NCI-H460 (cell line): ENCODE results near the gene UGT1A4. TPM values are rescaled to one million over a fixed set of nuclear protein-coding genes. Genes with fewer than 3 reads are reported as not detected.
"Not testable (repeated sequence)": the region's sequence is repeated elsewhere in the genome, so short reads cannot be mapped to it uniquely, and the experiment has no call there.

Experiments
- DNase-seq: peaks from one replicate; pipeline ENCODE4 v3.0.0-alpha.2; 2016; ENCODE audit warnings: low read depth; ENCODE audit errors: extremely low read depth
- total RNA-seq: library from RNA; depleted of rRNA; stranded (reverse); fragments of >200 nt; shearing (Covaris generic); gene quantifications from 2 replicates; pipeline ENCODE4 v1.2.3, GENCODE V29; 2014

UGT1A4 gene
- total RNA-seq, 1 experiment from 2014 or later: not detected

DNA sequence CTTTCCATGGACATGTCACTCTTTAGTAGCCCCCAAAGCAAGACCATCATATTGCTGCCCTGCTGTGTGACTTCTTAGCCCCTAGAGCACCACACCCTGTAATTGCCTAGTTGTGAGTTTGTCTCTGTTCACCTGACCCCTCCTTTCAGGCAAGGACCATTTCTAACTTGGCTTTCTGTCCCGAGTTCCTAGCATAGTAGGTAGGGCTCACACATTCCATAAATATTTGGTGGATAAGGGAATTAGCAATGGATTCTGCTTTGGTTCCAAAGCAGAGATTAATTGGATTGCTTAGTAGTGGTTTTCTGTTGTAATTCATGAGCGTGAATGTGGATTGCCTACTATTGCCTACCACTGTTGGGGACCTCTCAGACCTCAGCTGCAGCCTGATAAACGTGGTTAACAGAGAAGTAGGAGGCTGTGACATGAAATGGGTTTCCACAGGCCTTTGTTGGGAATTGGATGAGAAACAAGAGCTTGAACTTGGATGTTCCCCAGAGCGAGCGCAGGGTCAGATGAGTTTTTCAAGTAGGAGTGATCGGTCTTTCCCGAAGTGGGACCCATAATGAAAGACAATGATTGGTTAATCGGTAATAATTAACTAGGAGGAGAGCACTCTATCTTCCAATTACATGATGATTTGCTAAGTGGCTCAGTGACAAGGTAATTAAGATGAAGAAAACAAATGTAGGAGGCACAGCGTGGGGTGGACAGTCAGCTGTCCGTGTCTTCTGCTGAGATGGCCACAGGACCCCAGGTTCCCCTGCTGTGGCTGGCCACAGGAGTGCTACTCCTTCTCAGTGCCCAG lies 28.1 kb downstream of the UGT1A4 start:
- DNase-seq: no peak

- DNase-seq: no peak
Observed at GRCh38 chr2:233747283-233747544, 28.7 kb downstream of the UGT1A4 start.

DNA sequence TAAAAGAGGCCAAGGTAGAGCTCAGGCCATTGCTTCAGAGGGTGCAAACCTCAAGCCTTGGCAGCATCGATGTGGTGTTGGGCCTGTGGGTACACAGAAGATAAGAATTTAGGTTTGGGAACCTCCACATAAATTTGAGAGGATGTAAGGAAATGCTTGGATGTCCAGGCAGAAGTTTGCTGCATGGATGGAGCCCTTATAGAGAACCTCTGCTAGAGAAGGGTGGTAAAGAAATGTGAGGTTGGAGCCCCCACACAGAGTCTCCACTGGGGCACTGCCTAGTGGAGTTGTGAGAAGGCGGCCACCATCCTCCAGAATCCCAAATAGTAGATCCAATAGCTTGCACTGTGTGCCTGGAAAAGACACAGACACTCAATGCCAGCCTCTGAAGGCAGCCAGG lies 32.2 kb downstream of the UGT1A4 start:
- DNase-seq: not testable (repeated sequence)

DNA sequence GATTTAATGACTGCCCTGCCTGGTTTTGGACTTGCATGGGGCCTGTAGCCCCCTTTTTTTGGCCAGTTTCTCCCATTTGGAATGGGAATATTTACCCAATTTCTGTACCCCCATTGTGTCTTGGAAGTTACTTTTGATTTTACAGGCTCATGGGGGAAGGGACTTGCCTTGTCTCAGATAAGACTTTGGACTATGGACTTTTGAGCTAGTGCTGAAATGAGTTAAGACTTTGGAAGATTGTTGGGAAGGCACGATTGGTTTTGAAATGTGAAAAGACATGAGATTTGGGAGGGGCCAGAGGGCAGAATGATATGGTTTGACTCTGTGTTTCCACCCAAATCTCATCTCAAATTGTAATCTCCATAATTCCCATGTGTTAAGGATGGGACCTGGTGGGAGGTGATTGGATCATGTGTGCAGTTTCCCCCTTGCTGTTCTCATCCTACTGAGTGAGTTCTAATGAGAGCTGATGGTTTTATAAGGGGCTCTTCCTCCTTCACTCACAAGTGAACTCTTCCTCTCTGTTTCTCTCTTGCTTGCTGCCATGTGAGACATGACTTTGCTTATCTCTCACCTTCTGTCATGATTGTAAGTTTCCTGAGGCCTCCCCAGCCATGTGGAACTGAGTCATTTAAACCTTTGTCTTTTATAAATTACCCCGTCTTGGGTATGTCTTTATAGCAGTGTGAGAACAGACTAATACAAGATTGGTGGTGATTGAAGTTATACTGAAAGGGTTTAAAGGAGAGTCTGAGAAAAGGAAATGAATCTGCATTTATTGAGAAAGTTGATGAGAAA lies 32.9 kb downstream of the UGT1A4 start:
- DNase-seq: not testable (repeated sequence)

DNA sequence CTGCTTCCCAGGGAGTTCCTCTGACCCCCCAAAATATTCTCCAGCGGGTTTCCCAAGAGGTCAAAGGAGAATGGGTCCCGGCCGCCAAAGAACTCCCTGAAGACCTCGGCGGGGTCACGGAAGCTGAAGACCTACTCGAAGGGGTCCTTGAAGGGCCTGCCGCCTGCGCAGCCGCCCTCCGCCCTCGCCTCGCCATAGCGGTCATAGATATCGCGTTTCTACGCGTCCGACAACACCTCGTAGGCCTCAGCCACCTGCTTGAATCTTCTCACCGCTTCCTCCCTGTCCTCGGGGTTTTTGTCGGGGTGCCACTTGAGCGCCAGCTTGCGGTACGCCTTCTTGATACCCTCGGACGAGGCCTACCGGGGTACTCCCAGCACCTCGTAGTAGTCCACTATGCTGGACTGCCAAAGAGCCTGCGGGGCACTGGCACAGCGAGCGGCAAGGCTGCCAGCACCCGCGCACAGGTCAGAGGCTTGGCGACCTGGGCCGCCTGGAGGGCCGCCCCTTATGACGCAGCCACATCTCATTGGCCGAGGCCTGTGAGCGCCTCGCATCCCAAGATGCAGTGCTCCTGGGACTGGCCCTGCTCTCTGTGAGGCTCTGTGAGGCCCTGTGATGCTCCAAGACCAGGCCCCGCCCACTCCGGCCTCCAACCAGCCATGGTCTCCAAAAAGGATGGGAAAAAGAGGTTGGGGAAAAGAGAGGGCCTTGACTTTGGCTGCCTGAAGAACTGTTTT lies 36.5 kb downstream of the UGT1A4 start:
- no peak for DNase-seq

- DNase-seq: no peak
Observed at GRCh38 chr2:233756429-233757081, 38.0 kb downstream of the UGT1A4 start.

DNA sequence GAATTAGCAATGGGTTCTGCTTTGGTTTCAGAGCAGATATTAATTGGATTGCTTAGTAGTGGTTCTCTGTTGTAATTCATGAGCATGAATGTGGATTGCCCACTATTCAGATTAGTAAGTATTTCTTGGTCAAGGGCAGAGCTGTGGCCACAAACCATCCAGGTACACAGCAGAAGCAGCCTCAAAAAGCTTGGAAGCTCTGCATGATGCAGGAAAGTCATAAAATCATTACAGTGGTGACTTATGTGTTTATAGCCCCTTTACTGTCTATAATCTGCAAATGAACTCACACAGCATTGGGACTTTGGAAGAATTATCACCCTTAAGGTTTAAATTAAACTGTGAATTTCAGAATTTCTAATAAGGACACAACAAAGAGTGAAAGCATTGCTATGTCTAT lies 39.6 kb downstream of the UGT1A4 start:
- no peak for DNase-seq

DNA sequence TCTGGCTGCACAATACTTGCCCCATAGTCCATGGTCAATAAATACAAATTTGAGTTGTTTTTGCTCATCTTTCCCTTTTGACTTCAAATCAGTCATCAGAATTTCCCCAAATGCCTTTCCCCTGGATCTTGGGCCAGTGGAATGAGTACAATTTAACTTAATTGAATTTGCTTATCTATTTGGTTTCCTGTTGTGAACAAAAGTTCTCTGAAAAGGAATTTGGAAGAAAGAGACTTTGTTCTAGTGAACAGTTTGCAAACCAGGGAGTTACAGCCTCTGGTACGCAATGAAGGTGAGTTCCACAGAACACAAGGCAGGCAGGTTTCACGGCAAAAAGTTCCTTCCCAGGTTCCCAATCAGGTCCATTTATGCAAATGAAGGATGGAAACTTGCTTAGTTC lies 40.3 kb downstream of the UGT1A4 start:
- DNase-seq: no peak

GRCh38 chr2:233760043-233760442 lies 41.5 kb downstream of the UGT1A4 start, which contains the start of gene UGT1A1:
Gene UGT1A1, plus strand, starts transcription at chr2:233760270. Its CDS starts 18 bp downstream, at chr2:233760288.
- no peak for DNase-seq

- no peak for DNase-seq
Observed at GRCh38 chr2:233761040-233761769, 42.7 kb downstream of the UGT1A4 start.

DNA sequence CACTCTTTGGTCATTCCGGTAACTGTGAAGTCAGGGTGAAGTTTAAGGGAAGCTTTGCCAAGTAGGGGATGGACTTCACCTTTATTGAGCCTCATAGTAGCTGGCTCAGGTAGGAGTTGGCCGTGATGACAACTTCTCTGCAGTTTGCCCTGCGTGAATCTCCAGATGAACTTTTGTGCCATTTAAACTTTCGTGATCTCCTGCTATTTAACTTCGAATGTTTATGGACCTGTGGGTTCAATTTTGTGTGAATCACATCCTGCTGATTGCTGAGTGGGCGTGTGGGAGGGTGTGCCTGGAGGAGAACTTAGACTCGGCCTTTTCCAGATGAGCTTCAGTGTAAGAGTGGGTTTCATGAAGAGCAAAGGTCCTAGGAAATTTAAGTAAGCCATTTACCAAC lies 45.7 kb downstream of the UGT1A4 start:
- DNase-seq: no peak

- no peak for DNase-seq
Observed at GRCh38 chr2:233764761-233765160, 46.2 kb downstream of the UGT1A4 start.

GRCh38 chr2:233766416-233766815 lies 47.9 kb downstream of the UGT1A4 start:
- no peak for DNase-seq

GRCh38 chr2:233768076-233768475 lies 49.5 kb downstream of the UGT1A4 start:
- no peak for DNase-seq

GRCh38 chr2:233769260-233769659 lies 50.7 kb downstream of the UGT1A4 start:
- no peak for DNase-seq

GRCh38 chr2:233772153-233772552 lies 53.6 kb downstream of the UGT1A4 start:
- no peak for DNase-seq

- DNase-seq: peak; percentile 30
Observed at GRCh38 chr2:233772583-233772982, 54.0 kb downstream of the UGT1A4 start.

GRCh38 chr2:233773854-233774253 lies 55.3 kb downstream of the UGT1A4 start:
- no peak for DNase-seq

DNA sequence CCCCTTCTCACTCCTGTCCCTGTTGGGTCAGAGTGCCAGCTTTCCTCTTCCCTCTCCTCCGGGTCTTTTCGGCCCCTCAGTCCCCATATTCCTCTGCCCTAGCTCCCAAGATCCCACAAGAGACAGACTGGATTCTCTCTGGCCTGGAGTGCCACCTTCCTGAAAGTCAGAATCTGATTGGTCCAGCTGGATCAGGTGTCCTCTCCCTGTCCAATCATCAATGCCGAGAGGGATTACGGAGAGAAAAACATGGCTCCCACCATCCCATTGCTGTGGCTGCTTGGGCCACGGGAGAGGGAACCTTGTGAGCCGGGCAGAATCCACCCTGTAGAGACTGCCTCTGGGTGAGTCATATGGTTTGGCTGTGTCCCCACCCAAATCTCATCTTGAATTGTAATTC lies 56.9 kb downstream of the UGT1A4 start:
- no peak for DNase-seq

- no peak for DNase-seq
Observed at GRCh38 chr2:233778030-233778429, 59.5 kb downstream of the UGT1A4 start, which contains the start of gene MROH2A. Gene MROH2A, plus strand, starts transcription at chr2:233778330. Its CDS starts 1,029 bp downstream, at chr2:233779359.
